K562 (cell line): Measurements from ENCODE around the gene ATXN2L. TPM values are rescaled to one million over a fixed set of nuclear protein-coding genes. Genes with fewer than 3 reads are reported as not detected.
A peak's percentile ranks its signal among the peaks of the same experiment; 100 is the strongest.

ENCODE experiments used
- ATF4 ChIP-seq: fragments of 450-650 bp; formaldehyde crosslinking; IDR thresholded peaks from 2 replicates; pipeline ENCODE4 v1.4.0; 2022; ENCODE audit warnings: mild to moderate bottlenecking, moderate library complexity
- CHAMP1 ChIP-seq: fragments of 450-650 bp; IDR thresholded peaks from 2 replicates; pipeline ENCODE4 v1.6.1; 2016; ENCODE audit warnings: mild to moderate bottlenecking
- CTBP1 ChIP-seq: fragments of 450-650 bp; IDR thresholded peaks from 2 replicates; pipeline ENCODE4 v1.6.1; 2016; ENCODE audit warnings: borderline replicate concordance
- HDAC2 ChIP-seq: fragments of 450-650 bp; IDR thresholded peaks from 2 replicates; pipeline ENCODE4 v1.6.1; 2016; ENCODE audit warnings: mild to moderate bottlenecking
- HMGN3 ChIP-seq: IDR thresholded peaks from 2 replicates; pipeline ENCODE4 v1.6.1; 2011; ENCODE audit warnings: borderline replicate concordance, low read depth, mild to moderate bottlenecking, mixed read lengths, low read length; ENCODE audit not compliant: insufficient read length; ENCODE audit errors: extremely low read depth
- MGA ChIP-seq: fragments of 450-650 bp; IDR thresholded peaks from 2 replicates; pipeline ENCODE4 v1.6.1; 2016; ENCODE audit warnings: mild to moderate bottlenecking, moderate library complexity
- NR2C2 ChIP-seq, 2 experiments: fragments of 200-800 bp in 1 of 2; sonication (Bioruptor generic) in 1 of 2; sonication (generic) in 1 of 2; formaldehyde crosslinking in 1 of 2; IDR thresholded peaks; 2 replicates each; pipeline versions ENCODE4 v1.6.1 to v1.8.0; 2016 to 2022; ENCODE audit warnings: mild to moderate bottlenecking in 1 of 2, missing compliant biosample characterization in 1 of 2, missing genetic modification characterization in 1 of 2, missing genetic modification reagents in 1 of 2
- PCBP1 ChIP-seq: fragments of 200-400 bp; formaldehyde crosslinking; IDR thresholded peaks from 2 replicates; pipeline ENCODE4 v1.6.1; 2018; ENCODE audit warnings: mild to moderate bottlenecking, low read depth, low read length; ENCODE audit not compliant: poor library complexity, severe bottlenecking
- POLR2G ChIP-seq: fragments of 200-400 bp; formaldehyde crosslinking; IDR thresholded peaks from 2 replicates; pipeline ENCODE4 v1.6.1; 2017; ENCODE audit warnings: low read depth, mild to moderate bottlenecking, antibody characterized with exemption, low read length, moderate library complexity
- TBP ChIP-seq: optimal IDR thresholded peaks from 2 replicates; pipeline ENCODE3; 2011; ENCODE audit warnings: low read depth, low read length, improper control_type of control experiment
- ZNF316 ChIP-seq: fragments of 450-650 bp; IDR thresholded peaks from 2 replicates; pipeline ENCODE4 v1.6.1; 2016
- ZNF764 ChIP-seq: fragments of 250-450 bp; sonication (Bioruptor Pico); IDR thresholded peaks from 2 replicates; pipeline ENCODE4 v1.4.0; 2020; ENCODE audit warnings: low read depth, mild to moderate bottlenecking, moderate library complexity
- polyA plus RNA-seq, 8 experiments: library from polyadenylated mRNA; depleted of rRNA in 4 of 8; stranded (reverse) in 5 of 8; unstranded in 3 of 8; fragments of >200 nt; fragmentation: Nextera tagmentation in 2 of 8; fragmentation: Illumina TruSeq in 1 of 8; extraction: Ambion mirVana in 2 of 8; extraction: Trizol in 1 of 8; gene quantifications; 2 replicates each; pipeline versions ENCODE4 v1.2.1 to v1.2.3, GENCODE V29; 2011 to 2014; ENCODE audit warnings: inconsistent platforms in 1 of 8, missing spikeins in 1 of 8
- total RNA-seq, 7 experiments: library from RNA; depleted of rRNA in 6 of 7; stranded (reverse); fragments of >200 nt in 6 of 7; fragmentation: Illumina TruSeq in 2 of 7; extraction: Trizol in 2 of 7; gene quantifications; 2 replicates each; pipeline versions ENCODE4 v1.2.1 to v1.2.3, GENCODE V29; 2011 to 2021; ENCODE audit warnings: low replicate concordance in 1 of 7

ATXN2L gene
- total and polyA plus RNA-seq, 9 of the 15 experiments (the other 6 are each of a cell fraction or from before 2014, with no cell fraction given), result 3.8 to 280 (median 37.2) TPM

DNA sequence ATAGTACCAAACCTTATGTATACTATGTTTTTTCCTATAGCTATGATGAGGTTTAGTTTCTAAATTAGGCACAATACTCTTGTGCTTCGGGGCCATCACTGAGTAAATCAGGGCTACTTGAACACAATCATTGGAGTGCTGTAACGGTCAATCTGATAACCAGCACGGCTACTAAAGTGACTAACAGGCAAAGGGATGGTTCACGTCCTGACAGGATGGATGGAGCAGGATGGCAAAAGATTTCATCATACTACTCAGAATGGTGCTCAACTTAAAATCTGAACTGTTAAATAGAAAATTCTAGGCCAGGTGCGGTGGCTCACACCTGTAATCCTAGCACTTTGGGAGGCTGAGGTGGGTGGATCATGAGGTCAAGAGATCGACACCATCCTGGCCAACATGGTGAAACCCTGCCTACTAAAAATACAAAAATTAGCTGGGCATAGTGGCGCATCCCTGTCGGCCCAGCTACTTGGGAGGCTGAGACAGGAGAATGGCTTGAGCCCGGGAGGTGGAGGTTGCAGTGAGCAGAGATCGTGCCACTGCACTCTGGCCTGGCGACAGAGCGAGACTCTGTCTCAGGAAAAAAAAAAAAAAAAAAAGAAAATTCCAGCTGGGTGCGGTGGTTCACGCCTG, 16.3 kb downstream of the ATXN2L start (continued):
- no peak for TF ChIP-seq MGA
- no peak for TF ChIP-seq ZNF764 (CRISPR knock-in tag)
- no peak for TF ChIP-seq PCBP1
- TF ChIP-seq POLR2G, result peak; percentile 43; the same call in 1 of the 2 replicates
- no peak for TF ChIP-seq HDAC2
- TF ChIP-seq TBP, result no peak
- no peak for TF ChIP-seq ZNF316
- no peak for TF ChIP-seq HMGN3
- TF ChIP-seq ATF4, result 0 out of 2 replicates have a peak, but pooled peaks have one; percentile 9
- peak; percentile 76 for TF ChIP-seq CTBP1
- no peak for TF ChIP-seq NR2C2 (CRISPR knock-in tag; IDR thresholded peaks at IDR 0.05)
- TF ChIP-seq NR2C2 (tag; IDR thresholded peaks at IDR 0.05), result 0 out of 2 replicates have a peak, but pooled peaks have one; percentile 15
- no peak for TF ChIP-seq CHAMP1
